ENCODE results near the gene ARHGEF4.

The ARHGEF4 gene

DNA sequence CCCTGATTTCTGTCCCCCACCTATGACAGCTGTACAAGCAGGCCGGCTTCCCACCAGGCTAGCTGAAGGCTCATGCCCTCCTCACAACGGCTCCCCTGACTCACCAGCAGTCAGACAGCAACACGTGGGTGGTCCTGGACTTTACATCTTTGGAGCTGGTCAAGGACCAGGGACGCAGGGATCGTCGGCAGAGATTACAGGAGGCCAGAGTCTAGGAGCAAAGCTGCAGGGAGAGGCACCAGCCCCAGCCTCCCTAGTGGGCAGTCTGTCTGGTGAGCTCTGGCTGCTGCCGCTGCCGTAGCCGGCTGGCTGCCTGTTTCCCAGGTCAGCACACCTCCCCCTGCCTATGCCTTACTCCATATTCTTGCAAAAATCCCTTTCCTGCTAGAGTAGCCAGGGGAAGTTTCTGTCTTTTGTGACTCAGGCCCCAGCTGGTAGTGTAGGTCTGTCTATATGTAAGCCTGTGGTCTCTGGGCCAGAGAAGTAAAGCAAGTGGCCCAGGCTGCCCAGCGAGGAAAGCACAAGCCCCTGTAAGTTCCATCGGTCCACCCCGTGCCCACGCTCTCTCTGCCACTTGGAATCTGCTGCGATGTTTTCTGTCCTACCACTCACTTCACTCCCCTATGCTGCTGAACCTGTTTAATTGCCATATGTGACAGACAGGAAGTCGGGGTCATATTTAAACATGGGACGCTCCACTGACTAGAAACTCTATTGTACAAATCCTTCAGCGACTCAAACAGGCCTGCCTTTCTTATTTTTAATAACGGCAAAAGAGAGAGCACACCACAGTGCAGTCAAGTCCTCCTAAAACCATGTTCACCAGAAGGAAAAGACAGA lies 2.4 kb upstream of the ARHGEF4 start:
- DNase-seq (ENCODE audit: low read depth in 2 of 2) = no peak

DNA sequence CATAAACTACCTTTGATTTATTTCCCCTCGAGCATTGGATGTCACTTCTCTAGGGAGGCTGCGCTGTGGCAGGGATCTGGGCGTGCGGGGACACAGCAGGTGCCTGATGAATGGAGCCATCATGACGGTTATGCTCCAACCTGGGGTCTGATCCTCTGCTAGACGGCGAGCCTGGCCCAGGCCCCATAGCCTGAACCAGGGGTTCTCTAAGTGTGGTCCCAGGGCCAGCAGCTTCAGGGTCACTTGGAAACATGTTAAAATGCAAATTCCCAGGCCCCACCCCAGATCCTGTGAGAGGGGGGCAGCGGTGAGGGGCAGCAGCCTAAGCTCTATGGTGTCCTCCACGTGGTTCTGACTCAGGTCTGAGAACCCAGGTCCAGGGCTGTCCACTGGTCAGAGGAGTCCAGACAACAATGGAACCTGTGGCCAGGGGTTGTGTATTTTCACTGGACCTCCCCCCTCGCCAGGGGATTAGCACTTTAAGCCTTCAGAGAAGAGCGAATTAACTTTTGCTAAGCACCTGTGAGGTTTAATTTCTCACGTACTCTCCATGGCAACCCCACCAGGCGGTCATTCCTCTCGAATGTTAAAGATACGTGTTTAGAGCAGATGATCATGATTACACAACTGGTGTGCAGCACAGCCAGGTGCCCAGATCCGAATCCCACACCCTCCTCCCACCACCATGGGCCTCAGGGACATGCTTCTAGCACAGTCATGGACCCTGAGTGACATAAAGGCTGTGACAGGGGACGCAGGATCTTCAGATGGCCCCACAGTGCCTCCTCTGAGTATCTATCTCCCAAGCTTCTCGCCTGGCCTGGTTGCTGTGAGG lies 1.6 kb upstream of the ARHGEF4 start:
- no peak for DNase-seq (ENCODE audit: low read depth in 2 of 2)

DNA sequence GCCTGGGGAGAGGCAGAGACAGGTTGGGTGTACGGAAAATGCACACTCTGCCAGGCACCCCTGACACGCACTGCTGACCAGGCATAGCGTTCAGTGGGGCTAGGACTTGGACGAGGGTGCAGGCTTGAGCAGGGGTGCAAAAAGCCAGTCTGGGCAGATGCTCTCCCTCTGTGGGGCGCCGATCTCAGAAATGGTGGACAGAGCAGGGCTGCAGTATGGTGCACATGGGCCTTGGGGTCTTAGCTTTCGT lies 1.0 kb upstream of the ARHGEF4 start:
- no peak for DNase-seq (ENCODE audit: low read depth in 2 of 2)

GRCh38 chr2:130837175-130837810 lies 579 bp downstream of the ARHGEF4 start:
- no peak for DNase-seq (ENCODE audit: low read depth in 2 of 2)

GRCh38 chr2:130837811-130838565 lies 1.3 kb downstream of the ARHGEF4 start:
- DNase-seq (ENCODE audit: low read depth in 2 of 2) = no peak

DNA sequence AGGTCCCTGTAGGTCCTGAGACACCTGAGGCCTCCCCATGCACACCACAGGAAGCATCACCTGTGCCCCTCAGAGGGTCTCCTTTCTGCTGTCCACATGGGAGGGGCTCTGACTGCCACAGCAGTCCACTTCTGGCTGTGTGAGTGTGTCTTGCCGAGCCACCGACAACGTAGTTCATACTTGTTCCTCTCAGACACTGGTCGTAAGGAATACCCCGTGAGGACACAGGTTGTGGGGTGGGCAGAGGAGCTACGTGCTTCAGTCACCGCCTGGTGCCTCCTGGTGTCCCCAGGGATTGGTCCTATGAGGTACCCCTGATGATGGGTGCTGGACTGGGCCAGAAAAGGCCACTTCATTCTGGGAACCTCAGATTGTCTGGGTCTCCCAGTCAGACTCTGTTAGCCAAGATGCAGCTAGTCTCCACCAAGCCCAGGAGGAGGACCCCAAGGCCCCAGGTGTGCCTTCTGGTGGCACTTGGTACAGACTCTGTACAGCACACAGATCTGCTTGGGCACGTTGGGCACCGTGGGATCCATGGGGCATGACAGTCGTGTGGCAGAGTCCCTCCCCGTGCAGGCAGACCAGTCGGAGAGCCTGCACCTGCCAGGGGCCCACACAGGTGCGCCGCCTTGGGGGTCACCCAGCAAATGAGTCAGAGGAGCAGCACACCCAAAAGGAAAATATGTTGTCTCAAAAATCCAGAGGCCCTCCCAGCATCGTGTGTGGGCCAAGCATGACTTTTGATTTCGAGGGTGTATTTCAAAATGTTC lies 2.5 kb downstream of the ARHGEF4 start:
- DNase-seq (ENCODE audit: low read depth in 2 of 2) = no peak

DNA sequence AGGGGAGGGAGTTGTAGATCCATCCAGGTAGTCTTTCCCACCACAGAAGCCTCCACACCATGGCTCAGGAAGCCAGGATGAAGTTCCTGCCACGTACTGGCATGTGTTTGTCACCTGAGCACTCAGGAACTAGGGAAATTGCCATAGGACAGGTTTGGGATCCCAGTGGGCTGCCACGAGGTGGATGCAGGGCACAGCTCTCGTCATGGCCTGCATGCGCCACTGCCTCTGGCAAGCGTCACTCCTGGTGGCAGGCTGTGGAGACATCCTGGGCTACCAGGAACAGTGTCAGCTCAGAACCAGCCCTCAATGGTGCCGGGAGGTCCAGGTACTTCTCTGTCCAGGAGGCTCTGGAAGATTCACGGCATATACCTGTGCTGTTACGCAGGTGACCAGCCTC lies 3.8 kb downstream of the ARHGEF4 start:
- no peak for DNase-seq (ENCODE audit: low read depth in 2 of 2)

- no peak for DNase-seq (ENCODE audit: low read depth in 2 of 2)
Observed at GRCh38 chr2:130841741-130842365, 5.1 kb downstream of the ARHGEF4 start.

- no peak for DNase-seq (ENCODE audit: low read depth in 2 of 2)
Observed at GRCh38 chr2:130842770-130843169, 6.1 kb downstream of the ARHGEF4 start.

GRCh38 chr2:130843321-130843985 lies 6.7 kb downstream of the ARHGEF4 start:
- DNase-seq (ENCODE audit: low read depth in 2 of 2) = no peak

GRCh38 chr2:130844161-130844560 lies 7.4 kb downstream of the ARHGEF4 start:
- DNase-seq (ENCODE audit: low read depth in 2 of 2) = no peak

DNA sequence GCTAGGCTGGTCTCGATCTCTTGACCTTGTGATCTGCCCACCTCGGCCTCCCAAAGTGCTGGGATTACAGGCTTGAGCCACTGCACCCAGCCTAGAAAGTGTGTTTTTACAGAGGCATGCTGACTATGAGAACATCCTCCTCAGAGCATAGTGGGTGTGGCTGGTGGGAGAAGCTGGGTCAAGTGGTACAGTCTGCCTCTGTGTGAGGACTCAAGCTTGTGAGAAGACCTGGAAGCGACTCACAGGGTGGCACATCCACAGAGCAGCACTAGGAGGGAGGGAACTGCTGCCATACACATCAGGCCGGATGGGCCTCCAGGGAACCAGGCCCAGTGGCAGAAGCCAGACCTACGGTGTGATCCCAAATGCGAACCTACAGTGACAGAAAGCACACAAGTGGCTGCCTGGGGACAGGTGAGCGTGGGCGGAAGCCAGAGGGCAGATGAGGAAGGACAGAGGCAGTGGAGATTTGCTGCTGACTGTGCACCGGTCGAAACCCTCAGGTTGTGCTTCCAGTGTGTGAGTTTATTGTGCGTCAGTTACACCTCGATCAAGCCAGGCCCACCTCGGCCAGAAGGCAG lies 8.9 kb downstream of the ARHGEF4 start:
- DNase-seq (ENCODE audit: low read depth in 2 of 2) = no peak

DNA sequence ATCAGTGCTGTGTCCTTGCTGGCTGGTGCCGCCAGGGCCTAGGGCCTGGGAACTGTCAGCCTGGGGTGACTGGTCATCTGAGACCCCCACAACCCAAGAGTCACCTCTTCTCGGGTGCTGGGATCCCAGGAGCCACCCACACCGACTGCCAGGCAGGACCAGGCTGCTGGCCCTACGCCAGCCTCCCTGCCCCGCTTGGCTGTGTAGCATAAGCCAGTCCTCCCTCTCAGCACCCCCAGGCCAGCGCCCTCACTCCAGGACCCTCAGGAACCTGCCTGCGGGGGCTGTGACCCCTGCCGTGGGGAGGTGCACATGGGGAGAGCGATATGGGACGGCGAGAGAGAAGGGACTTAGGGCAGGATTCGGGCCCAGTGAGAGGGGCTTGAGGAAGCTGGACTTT lies 9.5 kb downstream of the ARHGEF4 start:
- DNase-seq (ENCODE audit: low read depth in 2 of 2) = no peak

DNA sequence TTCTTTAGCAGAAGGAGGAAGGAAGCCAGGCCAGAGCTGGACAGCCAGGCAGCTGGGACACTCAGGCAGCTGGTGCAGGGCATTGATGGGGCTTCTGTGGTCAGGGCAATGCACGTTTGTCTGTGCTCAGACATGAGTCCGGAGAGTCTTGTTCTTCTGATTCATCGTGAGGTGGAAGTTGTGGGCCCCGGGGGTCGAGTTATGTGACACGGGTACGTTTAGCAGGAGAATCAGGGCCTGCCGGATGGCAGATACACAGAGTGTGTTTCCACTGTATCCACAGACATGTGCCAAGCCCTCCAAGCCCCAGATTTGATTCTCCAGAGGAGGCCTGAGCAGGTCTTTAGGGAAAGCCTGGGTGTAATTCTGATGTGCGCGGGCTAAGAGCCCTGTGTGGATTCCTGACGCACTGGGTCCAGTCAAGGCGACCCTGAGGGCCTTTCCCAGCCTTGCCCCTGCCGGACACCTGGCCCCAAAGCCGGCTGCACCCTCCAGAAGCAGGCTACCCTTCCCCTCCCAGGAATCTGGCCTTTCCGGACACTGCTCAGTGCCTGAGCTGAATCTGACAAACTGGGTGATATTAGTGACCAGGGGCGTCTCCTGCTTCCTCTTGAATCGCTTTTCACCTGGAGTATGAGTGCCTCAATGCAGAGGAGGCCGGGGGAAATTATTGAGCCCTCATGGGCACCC lies 10.1 kb downstream of the ARHGEF4 start:
- DNase-seq (ENCODE audit: low read depth in 2 of 2) = no peak

DNA sequence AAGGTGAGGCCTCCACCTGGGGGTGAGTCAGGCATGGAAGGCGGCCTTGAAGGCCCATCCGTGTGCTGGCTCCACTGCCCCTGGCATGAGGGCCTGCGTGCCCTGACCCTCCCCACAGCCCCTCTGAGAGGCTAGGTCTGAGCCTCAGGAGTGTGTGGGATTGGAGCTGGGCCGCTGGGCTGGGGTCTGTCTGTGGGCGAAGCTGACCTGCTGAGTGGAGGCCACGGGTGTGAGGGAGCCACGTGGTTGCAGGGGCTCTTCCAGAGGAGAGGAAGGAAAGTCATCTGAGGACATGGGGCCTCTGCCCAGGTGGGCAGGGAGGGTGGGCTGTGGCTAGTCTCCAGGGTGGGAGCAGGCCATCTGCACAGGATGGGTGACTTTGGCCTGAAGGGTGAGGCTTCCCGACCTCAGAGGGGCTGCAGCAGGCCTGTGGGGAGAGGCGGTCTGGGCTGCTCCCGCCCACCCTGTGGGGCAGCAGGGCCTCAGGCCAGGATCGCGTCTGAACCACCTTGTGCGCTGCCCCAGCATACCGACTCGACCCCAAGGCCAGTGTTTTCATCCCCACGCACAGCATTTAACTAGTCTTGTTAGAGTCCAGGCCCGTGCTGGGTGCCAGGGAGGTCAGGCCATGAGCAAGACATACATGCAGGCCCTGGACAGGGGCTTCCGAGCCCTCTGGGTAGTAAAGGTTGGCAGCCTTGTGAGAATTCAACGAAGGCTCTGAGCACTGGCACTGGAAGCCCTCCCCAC lies 11.2 kb downstream of the ARHGEF4 start:
- DNase-seq (ENCODE audit: low read depth in 2 of 2) = no peak

- DNase-seq (ENCODE audit: low read depth in 2 of 2) = no peak
Observed at GRCh38 chr2:130848526-130849210, 12.0 kb downstream of the ARHGEF4 start.

DNA sequence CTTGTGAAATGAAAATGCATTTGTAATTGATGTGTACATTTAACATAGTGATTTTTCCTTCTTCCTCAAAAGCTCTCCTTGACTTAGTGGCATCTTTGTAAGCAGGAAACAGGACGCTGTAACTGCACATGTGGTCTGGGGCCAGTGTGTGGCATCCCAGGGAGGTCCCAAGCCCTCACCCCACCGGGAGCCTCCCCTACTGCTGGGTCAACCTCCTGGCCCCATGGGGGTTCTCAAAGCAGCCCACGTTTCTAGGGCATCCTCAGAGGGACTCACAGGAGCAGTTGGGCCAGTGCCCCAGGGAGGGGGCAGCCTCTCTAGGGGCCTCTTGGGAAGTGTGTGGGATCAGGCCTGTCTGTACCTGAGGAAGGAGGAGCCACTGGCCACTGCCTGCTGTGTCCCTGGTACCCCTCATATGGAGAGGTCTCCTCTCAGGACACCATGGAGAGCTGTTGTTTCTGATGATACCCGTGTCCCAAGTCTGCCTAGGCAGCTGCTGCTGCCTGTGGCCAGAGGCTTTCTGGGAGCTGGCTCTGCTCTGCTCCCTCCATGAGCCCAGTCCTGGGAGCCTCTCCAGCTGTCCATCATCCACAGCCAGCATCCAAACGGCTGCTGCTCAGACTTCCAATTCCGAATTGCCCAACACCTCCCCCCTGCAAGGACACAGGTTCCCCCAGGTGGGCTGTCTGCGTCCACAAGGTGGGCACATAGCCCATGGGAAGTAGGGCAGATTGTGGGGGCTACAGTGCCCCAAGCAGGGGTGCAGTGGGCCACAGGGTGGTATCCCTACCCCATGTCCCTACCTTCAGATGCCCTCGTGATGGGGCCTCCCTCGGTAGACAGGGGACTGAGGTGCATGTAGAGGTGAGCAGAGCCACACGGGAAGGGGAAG lies 13.4 kb downstream of the ARHGEF4 start:
- DNase-seq (ENCODE audit: low read depth in 2 of 2) = no peak

Measured in fibroblast of skin of left biceps (primary cell).